ENCODE results near the gene TMEM52.

The TMEM52 gene

GRCh38 chr1:1962752-1963151, 43.7 kb upstream of the TMEM52 start:
- DNase-seq (ENCODE audit: low read depth): no peak
- no peak overlapping the region for H3K4me3 ChIP-seq (ENCODE audit: low read length)
- no peak for TF ChIP-seq CTCF (conservative IDR thresholded peaks at IDR 0.05; ENCODE audit: low read depth, low read length)

- no peak overlapping the region for H3K4me3 ChIP-seq (ENCODE audit: low read length)
- DNase-seq (ENCODE audit: low read depth): no peak
- TF ChIP-seq CTCF (conservative IDR thresholded peaks at IDR 0.05; ENCODE audit: low read depth, low read length): no peak
These were observed 41.6 kb upstream of the TMEM52 start for GRCh38 chr1:1960480-1961196.

- peak overlapping the region; percentile 21 for H3K4me3 ChIP-seq (ENCODE audit: low read length)
- peak; percentile 56 for DNase-seq (ENCODE audit: low read depth)
These were observed 40.9 kb upstream of the TMEM52 start for GRCh38 chr1:1959840-1960479.

GRCh38 chr1:1959459-1959839, 40.4 kb upstream of the TMEM52 start:
- TF ChIP-seq CTCF (conservative IDR thresholded peaks at IDR 0.05; ENCODE audit: low read depth, low read length): no peak
- DNase-seq (ENCODE audit: low read depth): no peak
- no peak overlapping the region for H3K4me3 ChIP-seq (ENCODE audit: low read length)

More at GRCh38 chr1:1959840-1960479, 40.9 kb upstream of the TMEM52 start:
- TF ChIP-seq CTCF (conservative IDR thresholded peaks at IDR 0.05; ENCODE audit: low read depth, low read length): peak; percentile 96

GRCh38 chr1:1958071-1958541, 39.0 kb upstream of the TMEM52 start:
- DNase-seq (ENCODE audit: low read depth): no peak
- no peak overlapping the region for H3K4me3 ChIP-seq (ENCODE audit: low read length)
- no peak for TF ChIP-seq CTCF (conservative IDR thresholded peaks at IDR 0.05; ENCODE audit: low read depth, low read length)

- H3K4me3 ChIP-seq (ENCODE audit: low read length): no peak overlapping the region
- no peak for TF ChIP-seq CTCF (conservative IDR thresholded peaks at IDR 0.05; ENCODE audit: low read depth, low read length)
These were observed 38.5 kb upstream of the TMEM52 start for GRCh38 chr1:1957533-1957961.

More at GRCh38 chr1:1957533-1957961, 38.5 kb upstream of the TMEM52 start:
- DNase-seq (ENCODE audit: low read depth): no peak

Measured in retinal pigment epithelial cell (primary cell).